Effector memory CD8-positive, alpha-beta T cell (primary cell): ENCODE results near the gene DISC1.
"Not testable (repeated sequence)": the region's sequence is repeated elsewhere in the genome, so short reads cannot be mapped to it uniquely, and the experiment has no call there.

Experiments
- ATAC-seq: fragments of 150-1000 bp; cut with Tn5 transposase; replicated peaks from 2 replicates; pipeline ENCODE4 v1.10.0; 2021; ENCODE audit warnings: mild to moderate bottlenecking, moderate library complexity
- DNase-seq, 3 experiments: peaks; one replicate each; pipeline ENCODE4 v3.0.0; 2021
- H3K27ac Mint-ChIP-seq, 2 donors: one replicate each; pipeline ENCODE4 v1.8.0; 2022; ENCODE audit warnings: mild to moderate bottlenecking in 2 of 2, mixed read lengths in 2 of 2, moderate library complexity in 2 of 2
- H3K27me3 Mint-ChIP-seq, 2 donors: one replicate each; pipeline ENCODE4 v1.8.0; 2022; ENCODE audit warnings: mixed read lengths in 2 of 2
- H3K36me3 Mint-ChIP-seq: one replicate; pipeline ENCODE4 v1.8.0; 2022; ENCODE audit warnings: mild to moderate bottlenecking, moderate library complexity, mixed read lengths; ENCODE audit not compliant: insufficient read depth
- H3K4me1 Mint-ChIP-seq, 2 donors: one replicate each; pipeline ENCODE4 v1.8.0; 2022; ENCODE audit warnings: low read depth in 2 of 2, mixed read lengths in 2 of 2
- H3K4me3 Mint-ChIP-seq, 2 donors: one replicate each; pipeline ENCODE4 v1.8.0; 2022; ENCODE audit warnings: mild to moderate bottlenecking in 2 of 2, mixed read lengths in 2 of 2, moderate library complexity in 2 of 2
- H3K9me3 Mint-ChIP-seq, 2 donors: one replicate each; pipeline ENCODE4 v1.8.0; 2022; ENCODE audit warnings: mixed read lengths in 2 of 2

Gene DISC1

GRCh38 chr1:231964241-231964640 is 337.7 kb downstream of the DISC1 start:
- ATAC-seq (no peak), DNase-seq (no peak)
- Mint-ChIP-seq H3K27me3 (no peaks in the 10 kb centered on the region), H3K9me3 (peaks cover 0 to 7% of the 10 kb centered on the region in 2 donors), H3K36me3 (peaks cover 5% of the 10 kb centered on the region), H3K4me3 (no peak overlapping the region), H3K27ac (no peak overlapping the region), H3K4me1 (peaks cover 4% of the 10 kb centered on the region in 2 donors)

DNA sequence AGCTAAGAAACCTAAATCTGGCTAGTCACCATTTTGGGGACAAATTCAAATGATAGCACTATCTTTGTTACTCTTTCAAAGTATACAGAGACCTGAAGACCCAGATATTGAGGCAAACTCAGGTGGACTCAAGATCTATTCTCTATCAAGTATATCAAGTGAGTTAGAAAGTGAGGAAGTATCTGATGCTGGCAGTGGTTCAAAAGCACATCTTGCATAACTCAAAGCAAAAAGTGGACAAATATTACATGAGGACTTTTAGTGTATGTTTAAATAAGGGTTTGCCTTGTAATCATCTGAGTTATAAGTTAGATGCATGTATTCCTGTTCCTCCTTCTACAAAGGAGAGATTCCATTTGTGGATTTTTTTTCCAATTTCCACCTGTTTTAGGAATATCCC is 338.4 kb downstream of the DISC1 start:
- peaks cover 5% of the 10 kb centered on the region for H3K36me3 Mint-ChIP-seq
- peaks cover 4% of the 10 kb centered on the region in 2 donors for H3K4me1 Mint-ChIP-seq
- ATAC-seq, result no peak
- peaks cover 0 to 7% of the 10 kb centered on the region in 2 donors for H3K9me3 Mint-ChIP-seq
- no peaks in the 10 kb centered on the region for H3K27me3 Mint-ChIP-seq
- H3K4me3 Mint-ChIP-seq, result no peak overlapping the region
- H3K27ac Mint-ChIP-seq, result no peak overlapping the region
- no peak for DNase-seq

GRCh38 chr1:231965615-231966014 is 339.0 kb downstream of the DISC1 start:
- ATAC-seq, result no peak
- Mint-ChIP-seq H3K4me3 (no peak overlapping the region), H3K9me3 (peaks cover 0 to 7% of the 10 kb centered on the region in 2 donors), H3K36me3 (peaks cover 5% of the 10 kb centered on the region), H3K27me3 (no peaks in the 10 kb centered on the region), H3K27ac (no peak overlapping the region), H3K4me1 (peaks cover 8 to 9% of the 10 kb centered on the region in 2 donors)
- no peak for DNase-seq

GRCh38 chr1:231966983-231967382 is 340.4 kb downstream of the DISC1 start:
- ATAC-seq, result no peak

DNA sequence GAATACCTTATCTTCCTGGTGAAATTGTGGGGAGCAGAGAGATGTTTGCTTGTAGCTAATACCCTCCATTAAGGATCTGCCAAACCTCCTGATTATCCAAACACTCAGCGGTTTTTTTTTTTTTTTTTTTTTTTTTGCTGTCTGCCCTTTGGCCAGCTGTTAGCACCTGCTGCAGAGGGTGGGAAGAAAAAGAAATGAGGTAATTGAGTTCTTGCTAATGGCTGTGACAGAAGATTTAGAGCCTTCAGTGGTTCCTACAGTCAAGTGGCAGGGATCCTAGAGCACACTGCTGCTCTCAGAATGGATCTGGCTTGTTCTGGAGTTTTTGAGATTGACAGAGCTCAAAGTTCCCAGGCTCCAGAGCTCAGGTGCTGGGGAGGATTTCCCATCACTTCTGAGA is 342.5 kb downstream of the DISC1 start:
- Mint-ChIP-seq H3K9me3 (peaks cover 0 to 7% of the 10 kb centered on the region in 2 donors), H3K27ac (no peak overlapping the region), H3K4me3 (no peak overlapping the region), H3K27me3 (no peaks in the 10 kb centered on the region), H3K4me1 (peaks cover 24 to 26% of the 10 kb centered on the region in 2 donors), H3K36me3 (peaks cover 3% of the 10 kb centered on the region)
- ATAC-seq (no peak), DNase-seq (no peak)

More at GRCh38 chr1:231966983-231967382, 340.4 kb downstream of the DISC1 start:
- H3K36me3 Mint-ChIP-seq, result peaks cover 5% of the 10 kb centered on the region
- H3K27me3 Mint-ChIP-seq, result no peaks in the 10 kb centered on the region
- DNase-seq, result no peak
- no peak overlapping the region for H3K4me3 Mint-ChIP-seq
- peaks cover 0 to 7% of the 10 kb centered on the region in 2 donors for H3K9me3 Mint-ChIP-seq
- H3K27ac Mint-ChIP-seq, result no peak overlapping the region
- H3K4me1 Mint-ChIP-seq, result peaks cover 19% of the 10 kb centered on the region in 2 donors

DNA sequence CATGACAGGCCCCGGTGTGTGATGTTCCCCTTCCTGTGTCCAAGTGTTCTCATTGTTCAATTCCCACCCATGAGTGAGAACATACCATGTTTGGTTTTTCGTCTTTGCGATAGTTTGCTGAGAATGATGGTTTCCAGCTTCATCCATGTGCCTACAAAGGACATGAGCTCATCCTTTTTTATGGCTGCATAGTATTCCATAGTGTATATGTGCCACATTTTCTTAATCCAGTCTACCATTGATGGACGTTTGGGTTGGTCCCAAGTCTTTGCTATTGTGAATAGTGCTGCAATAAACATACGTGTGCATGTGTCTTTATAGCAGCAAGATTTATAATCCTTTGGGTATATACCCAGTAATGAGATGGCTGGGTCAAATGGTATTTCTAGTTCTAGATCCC is 343.2 kb downstream of the DISC1 start:
- H3K27ac Mint-ChIP-seq, H3K27me3 Mint-ChIP-seq, DNase-seq, H3K4me3 Mint-ChIP-seq, H3K9me3 Mint-ChIP-seq, ATAC-seq, H3K36me3 Mint-ChIP-seq: not testable (repeated sequence)
- peaks cover 24 to 27% of the 10 kb centered on the region in 2 donors for H3K4me1 Mint-ChIP-seq

GRCh38 chr1:231970684-231971083 is 344.1 kb downstream of the DISC1 start:
- Mint-ChIP-seq H3K27me3 (no peaks in the 10 kb centered on the region), H3K4me3 (peak overlapping the region; percentile 31 to 48), H3K4me1 (peaks cover 21 to 23% of the 10 kb centered on the region in 2 donors), H3K36me3 (no peaks in the 10 kb centered on the region), H3K9me3 (peaks cover 0 to 2% of the 10 kb centered on the region in 2 donors), H3K27ac (no peak overlapping the region)
- peak in 1 of 3 experiments; percentile 5 for DNase-seq
- ATAC-seq, result no peak

DNA sequence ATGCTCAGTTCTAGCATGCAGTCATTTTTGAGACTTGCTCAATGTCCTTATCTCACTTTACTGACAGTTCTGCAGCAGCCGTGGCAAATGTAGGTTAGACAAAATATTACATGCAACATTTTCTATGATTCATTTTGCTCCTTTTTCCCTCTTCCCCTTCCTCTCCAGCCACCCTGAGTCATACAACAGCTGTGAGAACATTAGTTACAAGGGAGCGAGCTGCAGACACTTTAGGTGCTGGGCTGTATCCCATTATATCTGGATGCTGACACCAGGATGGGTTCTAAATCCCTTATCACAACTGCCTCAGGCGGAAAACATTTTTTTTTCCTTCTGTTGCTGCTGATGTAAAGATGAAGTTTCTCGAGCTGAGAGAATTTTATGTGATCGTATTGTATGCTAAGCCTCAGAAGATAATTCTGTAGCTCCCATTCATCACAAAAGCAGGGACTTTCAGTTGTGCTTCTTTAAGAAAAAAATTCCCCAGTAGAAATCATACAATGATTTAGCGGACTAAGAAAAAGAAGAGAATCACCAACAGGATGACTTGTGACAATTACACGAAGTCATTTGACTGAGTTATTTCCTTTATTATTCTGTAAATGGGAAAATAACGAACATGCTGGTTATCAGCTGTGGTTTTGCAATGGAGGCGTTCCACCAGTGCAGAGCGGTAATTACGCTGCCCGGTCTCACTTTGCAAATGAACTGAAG is 345.0 kb downstream of the DISC1 start:
- DNase-seq, result no peak
- no peak for ATAC-seq
- Mint-ChIP-seq H3K36me3 (no peaks in the 10 kb centered on the region), H3K27ac (peak overlapping the region in 1 of 2 donors; percentile 75), H3K27me3 (no peaks in the 10 kb centered on the region), H3K4me3 (peak overlapping the region; percentile 39 to 48), H3K9me3 (no peaks in the 10 kb centered on the region), H3K4me1 (peaks cover 20 to 23% of the 10 kb centered on the region in 2 donors)

DNA sequence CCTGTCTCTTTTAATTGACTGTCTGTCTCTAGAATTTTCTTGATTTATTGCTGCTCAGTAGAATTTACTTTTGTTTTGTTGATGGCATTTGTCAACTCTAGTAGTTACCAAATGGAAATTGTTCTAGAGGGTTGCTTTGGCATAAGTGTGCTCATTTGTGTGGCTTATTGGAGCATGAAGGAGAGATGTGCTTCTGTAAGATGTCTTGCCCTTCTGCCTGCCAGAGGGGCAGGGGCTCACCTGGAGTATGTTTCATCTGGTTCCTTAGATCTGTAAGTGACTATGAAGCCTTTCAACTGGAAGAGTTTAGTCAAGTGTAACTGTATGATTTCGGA is 345.5 kb downstream of the DISC1 start:
- H3K4me3 Mint-ChIP-seq, result peak overlapping the region; percentile 39 to 48
- ATAC-seq (no peak), DNase-seq (no peak)
- H3K9me3 Mint-ChIP-seq, result peaks cover 0 to under 1% of the 10 kb centered on the region in 2 donors
- peaks cover 20 to 23% of the 10 kb centered on the region in 2 donors for H3K4me1 Mint-ChIP-seq
- no peaks in the 10 kb centered on the region for H3K27me3 Mint-ChIP-seq
- H3K36me3 Mint-ChIP-seq, result no peaks in the 10 kb centered on the region
- peak overlapping the region in 1 of 2 donors; percentile 75 for H3K27ac Mint-ChIP-seq

DNA sequence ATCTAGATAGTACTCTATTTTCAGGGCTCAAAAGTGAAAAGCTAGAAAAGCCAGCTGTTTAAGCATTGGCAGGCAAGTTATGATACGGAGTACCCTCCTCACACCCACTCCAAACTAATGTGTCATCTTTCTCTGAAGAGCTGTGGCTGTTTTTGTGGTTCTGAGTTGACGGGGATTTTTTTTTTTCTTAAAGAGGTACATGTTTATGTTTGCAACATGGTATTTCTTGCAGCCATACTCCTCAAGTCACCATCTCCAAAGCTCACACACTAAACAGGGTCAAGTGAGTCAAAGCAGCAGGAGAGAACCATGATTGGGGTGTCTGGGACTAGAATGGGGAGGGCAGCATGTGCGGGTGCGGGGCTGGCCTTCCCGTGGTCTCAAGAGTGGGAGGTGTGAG is 347.2 kb downstream of the DISC1 start:
- DNase-seq (peak in 2 of 3 experiments; percentile 1 to 4), ATAC-seq (peak; percentile 94)
- Mint-ChIP-seq H3K36me3 (no peaks in the 10 kb centered on the region), H3K4me3 (peak overlapping the region; percentile 54 to 72), H3K9me3 (peaks cover 0 to 7% of the 10 kb centered on the region in 2 donors), H3K27ac (peak overlapping the region in 1 of 2 donors; percentile 75), H3K27me3 (no peaks in the 10 kb centered on the region), H3K4me1 (peaks cover 20 to 25% of the 10 kb centered on the region in 2 donors)

DNA sequence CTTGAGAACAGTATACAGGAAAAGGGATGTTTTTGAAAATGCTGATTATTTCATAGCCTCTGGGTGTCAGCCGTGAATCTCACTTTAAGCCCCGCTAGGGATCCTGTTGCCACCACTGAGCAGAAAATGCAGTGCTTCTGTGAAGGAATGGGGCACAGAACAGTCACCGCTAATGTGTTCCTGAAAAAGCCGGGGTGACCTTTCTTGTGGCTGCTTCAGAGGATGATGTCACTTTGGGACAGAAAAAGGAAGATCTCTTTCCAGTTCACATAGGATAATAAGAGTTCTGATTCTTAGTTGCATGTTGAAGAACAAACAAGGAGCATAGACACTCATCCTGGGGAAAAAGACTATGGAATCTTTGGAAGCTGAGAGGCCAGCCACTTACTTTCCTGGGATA is 349.6 kb downstream of the DISC1 start:
- H3K4me3 Mint-ChIP-seq, result no peak overlapping the region
- no peak overlapping the region for H3K27ac Mint-ChIP-seq
- peaks cover 0 to 7% of the 10 kb centered on the region in 2 donors for H3K9me3 Mint-ChIP-seq
- DNase-seq (no peak), ATAC-seq (no peak)
- peaks cover 10 to 14% of the 10 kb centered on the region in 2 donors for H3K4me1 Mint-ChIP-seq
- H3K36me3 Mint-ChIP-seq, result no peaks in the 10 kb centered on the region
- no peaks in the 10 kb centered on the region for H3K27me3 Mint-ChIP-seq

DNA sequence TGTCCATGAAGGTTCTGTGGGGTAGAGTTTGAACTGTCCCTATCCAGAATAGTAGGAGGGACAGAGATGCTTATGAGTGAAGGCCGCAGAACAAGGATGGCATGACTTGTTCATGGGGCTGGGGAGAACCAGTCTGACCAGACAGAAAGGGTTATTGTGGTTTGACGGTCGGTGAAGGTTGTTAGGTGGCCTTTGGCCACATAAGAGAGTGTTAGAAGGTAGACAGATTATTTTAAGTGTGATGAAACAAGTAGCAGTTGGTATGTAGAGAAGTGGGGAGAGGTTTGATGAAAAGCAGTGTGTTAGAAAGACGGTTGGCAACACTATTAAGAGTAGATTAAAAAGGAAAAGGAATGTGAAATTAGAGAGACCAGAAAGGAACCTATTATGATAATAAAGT is 355.1 kb downstream of the DISC1 start:
- no peaks in the 10 kb centered on the region for H3K36me3 Mint-ChIP-seq
- H3K4me1 Mint-ChIP-seq, result peaks cover 3 to 11% of the 10 kb centered on the region in 2 donors
- ATAC-seq (no peak), DNase-seq (no peak)
- no peak overlapping the region for H3K4me3 Mint-ChIP-seq
- no peaks in the 10 kb centered on the region for H3K27me3 Mint-ChIP-seq
- peaks cover 0 to 7% of the 10 kb centered on the region in 2 donors for H3K9me3 Mint-ChIP-seq
- no peak overlapping the region for H3K27ac Mint-ChIP-seq

GRCh38 chr1:231982871-231983587 is 356.4 kb downstream of the DISC1 start:
- peaks cover 3 to 9% of the 10 kb centered on the region in 2 donors for H3K4me1 Mint-ChIP-seq
- H3K4me3 Mint-ChIP-seq, result no peak overlapping the region
- H3K27ac Mint-ChIP-seq, result peak overlapping the region in 1 of 2 donors; percentile 6
- DNase-seq (no peak), ATAC-seq (no peak)
- no peaks in the 10 kb centered on the region for H3K27me3 Mint-ChIP-seq
- H3K36me3 Mint-ChIP-seq, result no peaks in the 10 kb centered on the region
- H3K9me3 Mint-ChIP-seq, result no peaks in the 10 kb centered on the region
